ENCODE results near the gene MEX3D.

DNA sequence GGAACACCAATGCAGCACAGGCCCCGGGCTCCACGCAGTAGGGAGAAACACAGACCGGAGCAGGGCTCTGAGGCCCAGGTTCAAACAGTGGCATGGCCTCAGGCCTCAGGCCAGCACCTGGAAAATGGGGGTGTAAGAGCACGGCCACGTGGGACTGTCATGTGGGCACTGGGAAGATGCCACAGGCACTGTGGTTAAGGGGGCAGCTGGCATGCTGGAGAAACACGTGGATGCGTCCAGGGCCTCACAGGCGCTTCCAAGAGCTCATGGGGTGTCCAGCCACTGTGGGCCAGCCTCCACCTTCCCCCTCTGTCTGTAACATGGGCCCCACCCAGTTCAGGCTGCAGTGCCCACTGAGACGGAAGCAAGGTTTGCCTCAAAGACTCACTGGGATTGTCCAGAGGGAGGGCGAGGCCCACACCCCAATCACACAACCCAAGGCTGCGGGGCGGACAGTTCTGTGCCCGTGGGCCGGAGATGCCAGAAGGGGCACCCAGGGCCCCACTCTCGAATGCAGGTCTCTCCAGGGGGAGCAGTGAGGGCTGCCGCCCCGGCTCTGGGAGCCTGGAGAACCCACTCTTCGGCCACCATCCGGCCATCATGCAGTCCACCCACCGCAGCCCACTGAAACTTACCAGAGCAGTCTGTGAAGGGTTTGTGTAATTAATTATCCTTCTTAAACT is 30.8 kb upstream of the MEX3D start:
- no peak for TF ChIP-seq POLR2A (IDR thresholded peaks at IDR 0.05)
- TF ChIP-seq, protein P1, sequence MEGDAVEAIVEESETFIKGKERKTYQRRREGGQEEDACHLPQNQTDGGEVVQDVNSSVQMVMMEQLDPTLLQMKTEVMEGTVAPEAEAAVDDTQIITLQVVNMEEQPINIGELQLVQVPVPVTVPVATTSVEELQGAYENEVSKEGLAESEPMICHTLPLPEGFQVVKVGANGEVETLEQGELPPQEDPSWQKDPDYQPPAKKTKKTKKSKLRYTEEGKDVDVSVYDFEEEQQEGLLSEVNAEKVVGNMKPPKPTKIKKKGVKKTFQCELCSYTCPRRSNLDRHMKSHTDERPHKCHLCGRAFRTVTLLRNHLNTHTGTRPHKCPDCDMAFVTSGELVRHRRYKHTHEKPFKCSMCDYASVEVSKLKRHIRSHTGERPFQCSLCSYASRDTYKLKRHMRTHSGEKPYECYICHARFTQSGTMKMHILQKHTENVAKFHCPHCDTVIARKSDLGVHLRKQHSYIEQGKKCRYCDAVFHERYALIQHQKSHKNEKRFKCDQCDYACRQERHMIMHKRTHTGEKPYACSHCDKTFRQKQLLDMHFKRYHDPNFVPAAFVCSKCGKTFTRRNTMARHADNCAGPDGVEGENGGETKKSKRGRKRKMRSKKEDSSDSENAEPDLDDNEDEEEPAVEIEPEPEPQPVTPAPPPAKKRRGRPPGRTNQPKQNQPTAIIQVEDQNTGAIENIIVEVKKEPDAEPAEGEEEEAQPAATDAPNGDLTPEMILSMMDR (IDR thresholded peaks at IDR 0.05), result no peak
- no peak for TF ChIP-seq EP300 (IDR thresholded peaks at IDR 0.05)

Data from ovary (tissue), 3 donors.